Measurements from ENCODE around the gene SAP30.

Gene SAP30, protein sequence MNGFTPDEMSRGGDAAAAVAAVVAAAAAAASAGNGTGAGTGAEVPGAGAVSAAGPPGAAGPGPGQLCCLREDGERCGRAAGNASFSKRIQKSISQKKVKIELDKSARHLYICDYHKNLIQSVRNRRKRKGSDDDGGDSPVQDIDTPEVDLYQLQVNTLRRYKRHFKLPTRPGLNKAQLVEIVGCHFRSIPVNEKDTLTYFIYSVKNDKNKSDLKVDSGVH

GRCh38 chr4:173370477-173371291 is at the start of gene SAP30:
SAP30 (plus strand) TSS chr4:173370954; CDS start chr4:173371183, 229 bp downstream.
- DNase-seq (ENCODE audit: low read depth in 3 of 3), result peak; percentile 90 to 93 (median 93)

DNA sequence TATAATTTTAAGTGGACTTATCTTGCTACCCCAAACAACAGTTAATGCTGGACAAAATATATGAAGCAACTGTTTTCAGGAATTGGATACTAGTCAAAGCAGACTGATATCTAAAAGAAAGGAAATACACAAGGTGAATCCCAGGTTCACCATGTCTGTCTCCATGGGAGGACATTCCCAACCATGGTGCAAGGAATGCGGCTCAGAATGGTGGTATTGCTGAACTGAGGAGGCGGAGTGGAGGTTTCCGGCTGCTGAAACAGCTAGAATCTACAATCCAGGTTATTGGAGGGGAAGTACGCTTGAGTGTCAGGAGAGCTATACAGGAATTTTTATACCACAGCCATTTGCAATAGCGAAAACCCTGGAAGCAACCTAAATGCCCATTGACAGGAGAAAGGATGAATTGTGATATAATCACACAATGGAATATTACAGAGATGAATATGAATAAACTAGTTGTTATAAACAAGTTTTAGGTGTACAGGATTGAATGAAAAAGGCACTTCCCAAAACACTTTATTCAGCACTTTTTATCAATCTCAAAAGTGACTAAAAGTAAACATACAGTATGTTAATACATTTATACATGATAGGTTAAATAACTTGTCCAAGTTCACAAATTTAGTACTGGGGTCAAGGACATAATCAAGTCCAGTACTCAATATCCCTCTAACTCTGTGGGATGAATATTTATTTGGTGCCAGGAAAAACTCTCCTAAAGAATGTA is 45.6 kb upstream of the SAP30 start:
- DNase-seq (ENCODE audit: low read depth in 3 of 3), result no peak

- DNase-seq (ENCODE audit: low read depth in 3 of 3), result no peak
Measured at GRCh38 chr4:173328236-173328901, 42.4 kb upstream of the SAP30 start.

GRCh38 chr4:173330590-173330989 is 40.2 kb upstream of the SAP30 start:
- no peak for DNase-seq (ENCODE audit: low read depth in 3 of 3)

DNA sequence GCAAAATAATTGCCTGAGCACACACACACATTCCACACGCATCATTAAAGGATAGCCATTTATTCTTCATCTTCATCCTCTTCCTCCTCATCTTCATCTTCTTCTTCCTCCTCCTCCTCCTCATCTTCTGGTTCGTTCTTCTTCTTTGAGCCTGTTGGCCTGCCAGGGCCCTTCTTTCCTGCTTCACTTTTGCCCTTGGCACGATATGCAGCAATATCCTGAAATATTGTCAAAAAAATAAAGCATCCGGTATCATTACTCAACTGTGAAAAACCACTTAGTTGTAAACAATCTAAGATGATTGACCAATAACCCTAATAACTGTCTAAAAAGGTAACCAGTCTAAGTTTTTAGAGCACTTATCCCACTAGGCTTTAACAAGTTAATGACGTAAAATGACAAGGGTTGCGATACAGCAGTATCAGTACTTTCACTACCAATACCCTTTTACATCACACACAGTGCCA is 38.7 kb upstream of the SAP30 start:
- no peak for DNase-seq (ENCODE audit: low read depth in 3 of 3)

GRCh38 chr4:173332963-173333657 is 37.6 kb upstream of the SAP30 start:
- DNase-seq (ENCODE audit: low read depth in 3 of 3), result peak in 1 of 3 donors; percentile 17

DNA sequence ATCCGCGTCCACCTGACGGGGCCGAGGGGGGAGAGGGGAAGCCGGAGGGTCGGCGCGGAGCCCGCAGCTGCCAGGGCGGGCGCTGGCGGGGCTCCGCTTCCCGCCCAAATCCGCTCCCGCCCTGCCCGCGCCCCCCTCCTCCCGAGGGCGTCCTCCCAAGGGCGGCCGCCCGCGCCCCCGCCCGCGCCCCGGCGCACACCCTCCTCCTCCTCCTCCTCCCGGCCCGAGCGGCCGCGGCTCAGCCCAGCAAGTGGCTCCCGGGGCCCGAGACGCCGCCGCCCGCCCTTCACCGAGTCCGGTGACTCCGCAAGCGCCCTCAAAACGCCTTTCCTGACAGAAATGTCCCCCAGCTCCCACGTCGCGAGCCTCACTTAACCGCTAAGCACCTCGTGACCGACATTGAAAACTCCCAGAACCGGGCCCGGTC is 37.1 kb upstream of the SAP30 start:
- peak; percentile 14 to 30 (median 18) for DNase-seq (ENCODE audit: low read depth in 3 of 3)

GRCh38 chr4:173334085-173334890 is 36.5 kb upstream of the SAP30 start, which contains the start of gene HMGB2:
HMGB2 (minus strand) TSS chr4:173334358; CDS start chr4:173333649, 709 bp downstream.
- peak; percentile 99 to 100 (median 99) for DNase-seq (ENCODE audit: low read depth in 3 of 3)

DNA sequence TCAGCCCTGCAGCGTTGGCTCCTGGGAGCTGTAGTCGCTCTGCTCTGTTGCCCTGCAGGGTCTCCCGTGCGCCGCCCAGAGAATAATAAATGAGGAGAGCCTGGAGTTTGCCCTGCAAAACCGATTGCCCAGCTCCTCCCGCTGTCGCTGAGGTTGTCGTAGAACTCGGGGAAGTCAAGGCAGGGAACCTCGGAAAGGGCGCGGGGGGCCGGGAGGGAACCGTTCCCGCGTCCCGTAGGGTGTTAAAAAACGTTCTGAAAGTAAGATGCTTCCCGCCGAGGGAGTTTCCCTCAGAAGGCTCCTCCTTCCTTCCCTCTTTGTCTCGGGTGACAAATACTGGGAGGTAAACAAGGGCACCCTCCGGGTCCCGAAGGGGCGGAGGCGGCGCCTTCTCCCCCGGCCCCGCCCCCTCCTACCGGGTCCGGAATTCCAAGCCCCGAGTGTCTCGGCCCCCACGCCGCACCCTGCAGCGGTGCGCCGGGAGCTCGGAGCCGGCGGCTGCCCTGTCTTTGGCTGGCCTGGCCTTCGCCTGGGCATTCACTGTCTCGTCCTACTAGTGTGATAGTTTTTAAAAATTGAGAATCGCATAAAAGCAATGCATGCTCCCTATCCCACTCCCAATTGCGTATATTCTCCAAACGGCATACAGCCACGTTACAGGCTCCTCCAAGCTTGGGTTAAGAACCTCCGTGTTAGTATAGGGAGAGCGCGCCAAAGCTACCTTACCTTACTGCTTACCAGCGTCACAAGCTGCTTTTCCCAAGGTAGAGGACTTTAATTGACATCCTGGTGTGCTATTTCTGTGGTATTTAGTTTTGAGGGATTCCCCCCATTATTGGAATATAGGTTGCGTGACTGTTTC is 35.6 kb upstream of the SAP30 start:
- DNase-seq (ENCODE audit: low read depth in 3 of 3), result peak; percentile 8 to 38 (median 15)

GRCh38 chr4:173337463-173337862 is 33.3 kb upstream of the SAP30 start:
- no peak for DNase-seq (ENCODE audit: low read depth in 3 of 3)

GRCh38 chr4:173343832-173344397 is 26.8 kb upstream of the SAP30 start:
- DNase-seq (ENCODE audit: low read depth in 3 of 3), result no peak

GRCh38 chr4:173345648-173346047 is 25.1 kb upstream of the SAP30 start:
- no peak for DNase-seq (ENCODE audit: low read depth in 3 of 3)

GRCh38 chr4:173346074-173346473 is 24.7 kb upstream of the SAP30 start:
- DNase-seq (ENCODE audit: low read depth in 3 of 3), result no peak

- DNase-seq (ENCODE audit: low read depth in 3 of 3), result no peak
Measured at GRCh38 chr4:173347467-173347866, 23.3 kb upstream of the SAP30 start.

DNA sequence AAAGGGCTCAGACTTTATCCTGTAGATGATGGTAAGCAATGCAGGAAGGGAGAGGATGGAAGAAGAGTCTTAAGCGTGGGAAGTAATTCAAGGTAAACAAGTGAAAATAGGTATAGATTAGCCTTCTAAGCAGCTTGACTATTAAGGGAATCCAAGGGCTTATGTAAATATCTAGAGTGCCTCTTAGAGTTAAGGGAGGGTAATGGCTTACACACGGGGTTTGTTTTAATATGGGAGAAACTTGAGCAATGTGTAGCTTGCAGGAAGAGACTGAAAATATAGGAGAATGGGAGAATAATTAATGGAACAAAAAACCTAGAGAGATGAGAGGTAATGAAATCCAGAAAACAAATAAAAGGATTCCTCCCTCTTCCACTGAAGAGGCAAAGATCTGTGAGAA is 12.8 kb upstream of the SAP30 start:
- DNase-seq (ENCODE audit: low read depth in 3 of 3), result no peak

GRCh38 chr4:173360587-173361221 is 10.1 kb upstream of the SAP30 start:
- DNase-seq (ENCODE audit: low read depth in 3 of 3), result no peak

- DNase-seq (ENCODE audit: low read depth in 3 of 3), result no peak
Measured at GRCh38 chr4:173362666-173363065, 8.1 kb upstream of the SAP30 start.

DNA sequence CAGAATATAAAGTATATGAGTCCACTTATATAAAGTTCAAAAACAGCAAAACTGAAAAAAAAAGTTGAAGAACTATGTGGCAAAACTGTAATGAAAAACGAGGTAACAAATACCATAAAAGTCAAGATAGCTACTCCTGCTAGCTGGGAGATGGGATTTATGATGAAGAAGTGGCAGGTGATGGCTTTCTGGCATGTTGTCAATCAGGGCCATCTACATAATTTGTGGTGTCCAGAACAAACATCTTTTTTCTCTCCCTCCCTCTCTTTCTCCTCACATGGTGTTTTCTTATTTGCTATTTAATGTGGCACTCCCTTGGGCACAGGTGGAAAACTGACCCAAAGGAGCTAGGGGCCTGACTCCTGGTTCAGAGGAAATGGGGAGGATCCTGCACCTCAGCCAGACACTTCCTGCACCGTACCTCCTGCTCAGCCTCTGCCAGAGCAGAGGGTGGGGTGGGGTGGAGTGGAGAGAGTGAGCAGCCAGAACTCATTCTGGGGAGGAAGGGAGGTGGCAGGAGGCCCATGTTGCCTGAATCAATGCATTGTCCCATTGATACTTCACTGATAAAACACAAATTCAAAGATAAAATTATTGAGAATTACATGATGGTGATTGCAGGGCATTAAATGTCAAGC is 5.3 kb upstream of the SAP30 start:
- DNase-seq (ENCODE audit: low read depth in 3 of 3), result no peak
